GM19395 (cell line): ENCODE measurements around the gene NPIPA3.
A peak's percentile ranks its signal among the peaks of the same experiment; 100 is the strongest.
"Not testable (repeated sequence)": the region's sequence is repeated elsewhere in the genome, so short reads cannot be mapped to it uniquely, and the experiment has no call there.

Source experiments
- ATAC-seq: cut with Tn5 transposase; IDR thresholded peaks from one replicate; pipeline ENCODE4 v1.9.1; 2021; ENCODE audit warnings: mild to moderate bottlenecking, moderate library complexity; ENCODE audit not compliant: unreplicated experiment

NPIPA3 gene

GRCh38 chr16:14742273-14743128, 39.3 kb downstream of the NPIPA3 start, which contains the start of gene NPIPA2:
Gene NPIPA2, plus strand, starts transcription at chr16:14742533. Its CDS starts 5,533 bp downstream, at chr16:14748066.
- ATAC-seq, result peak; percentile 91

DNA sequence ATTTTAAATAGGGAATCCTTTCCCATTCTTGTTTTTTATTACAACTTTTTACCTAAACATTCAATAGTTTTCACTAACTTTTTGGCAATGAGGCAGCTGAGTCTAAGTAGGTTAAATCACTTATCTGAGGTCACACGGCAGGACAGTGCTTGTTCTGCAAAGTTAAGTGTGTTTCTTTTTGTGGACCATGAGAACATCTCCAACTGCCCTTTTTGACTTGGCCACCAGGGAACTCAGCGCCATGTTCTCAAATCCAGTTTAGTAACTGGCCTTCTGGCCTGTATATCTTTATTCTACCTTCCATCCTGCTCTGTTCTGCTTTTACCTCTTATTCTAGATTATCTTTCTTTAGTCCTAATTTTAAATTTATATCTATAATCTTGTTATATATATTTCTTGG, 70.4 kb downstream of the NPIPA3 start:
- not testable (repeated sequence) for ATAC-seq

- ATAC-seq, result not testable (repeated sequence)
Measured at GRCh38 chr16:14775624-14776023, 72.4 kb downstream of the NPIPA3 start.
